Measurements from ENCODE around the gene HINT3.

HINT3 gene

GRCh38 chr6:125959041-125959440 is 2.5 kb downstream of the HINT3 start:
- H3K4me3 ChIP-seq (ENCODE audit: low read depth, low read length, poor library complexity, severe bottlenecking), result no peak overlapping the region
- 0 out of 2 replicates have a peak overlapping the region, but pooled peaks have one; percentile 89 for H3K4me2 ChIP-seq (ENCODE audit: low read length)
- H3K9me2 ChIP-seq (ENCODE audit: low read depth, low read length), result no peaks in the 10 kb centered on the region
- H3K9ac ChIP-seq (ENCODE audit: low read length), result no peak overlapping the region; the same call in 1 of the 2 replicates
- no peaks in the 10 kb centered on the region for H3K36me3 ChIP-seq (ENCODE audit: insufficient read depth, low read length)
- H3K9me3 ChIP-seq (ENCODE audit: low read length), result no peaks in the 10 kb centered on the region
- peaks cover 27% of the 10 kb centered on the region for H3K79me2 ChIP-seq (ENCODE audit: insufficient read depth, low read length)
- no peak overlapping the region for H3K27ac ChIP-seq (ENCODE audit: low read depth, low read length, poor library complexity, severe bottlenecking)
- H3F3A ChIP-seq (ENCODE audit: insufficient read depth, low read length), result no peaks in the 10 kb centered on the region
- no peak overlapping the region for H2AFZ ChIP-seq (ENCODE audit: low read length)
- TF ChIP-seq EZH2 (IDR thresholded peaks at IDR 0.05; ENCODE audit: borderline replicate concordance, low read length) (no peak), CTCF (IDR thresholded peaks at IDR 0.05; ENCODE audit: low read length) (no peak)
- no peaks in the 10 kb centered on the region for H4K20me1 ChIP-seq (ENCODE audit: insufficient read depth, low read length)
- no peaks in the 10 kb centered on the region for H3K27me3 ChIP-seq (ENCODE audit: insufficient read depth, low read length)
- peaks cover 33% of the 10 kb centered on the region for H3K4me1 ChIP-seq (ENCODE audit: insufficient read depth, low read length, severe bottlenecking)

GRCh38 chr6:125961117-125961516 is 4.5 kb downstream of the HINT3 start:
- H3K9me3 ChIP-seq (ENCODE audit: low read length), result no peaks in the 10 kb centered on the region
- H3K79me2 ChIP-seq (ENCODE audit: insufficient read depth, low read length), result peaks cover 37% of the 10 kb centered on the region
- no peak overlapping the region for H3K4me2 ChIP-seq (ENCODE audit: low read length)
- H3K36me3 ChIP-seq (ENCODE audit: insufficient read depth, low read length), result no peaks in the 10 kb centered on the region
- no peaks in the 10 kb centered on the region for H3F3A ChIP-seq (ENCODE audit: insufficient read depth, low read length)
- H3K27ac ChIP-seq (ENCODE audit: low read depth, low read length, poor library complexity, severe bottlenecking), result no peak overlapping the region
- peaks cover 25% of the 10 kb centered on the region for H3K4me1 ChIP-seq (ENCODE audit: insufficient read depth, low read length, severe bottlenecking)
- no peaks in the 10 kb centered on the region for H3K9me2 ChIP-seq (ENCODE audit: low read depth, low read length)
- no peaks in the 10 kb centered on the region for H3K27me3 ChIP-seq (ENCODE audit: insufficient read depth, low read length)
- no peaks in the 10 kb centered on the region; the same call in 1 of the 2 replicates for H4K20me1 ChIP-seq (ENCODE audit: insufficient read depth, low read length)
- no peak overlapping the region for H2AFZ ChIP-seq (ENCODE audit: low read length)
- H3K9ac ChIP-seq (ENCODE audit: low read length), result no peak overlapping the region
- TF ChIP-seq CTCF (IDR thresholded peaks at IDR 0.05; ENCODE audit: low read length) (no peak), EZH2 (IDR thresholded peaks at IDR 0.05; ENCODE audit: borderline replicate concordance, low read length) (no peak)
- H3K4me3 ChIP-seq (ENCODE audit: low read depth, low read length, poor library complexity, severe bottlenecking), result no peak overlapping the region

GRCh38 chr6:125962900-125963497 is 6.4 kb downstream of the HINT3 start:
- peaks cover 16% of the 10 kb centered on the region for H3K4me1 ChIP-seq (ENCODE audit: insufficient read depth, low read length, severe bottlenecking)
- no peaks in the 10 kb centered on the region for H3K9me2 ChIP-seq (ENCODE audit: low read depth, low read length)
- H3K9me3 ChIP-seq (ENCODE audit: low read length), result no peaks in the 10 kb centered on the region
- no peaks in the 10 kb centered on the region for H3K27me3 ChIP-seq (ENCODE audit: insufficient read depth, low read length)
- no peak overlapping the region for H3K9ac ChIP-seq (ENCODE audit: low read length)
- no peaks in the 10 kb centered on the region for H3K36me3 ChIP-seq (ENCODE audit: insufficient read depth, low read length)
- H3K4me3 ChIP-seq (ENCODE audit: low read depth, low read length, poor library complexity, severe bottlenecking), result no peak overlapping the region
- TF ChIP-seq EZH2 (IDR thresholded peaks at IDR 0.05; ENCODE audit: borderline replicate concordance, low read length) (no peak), CTCF (IDR thresholded peaks at IDR 0.05; ENCODE audit: low read length) (no peak)
- no peak overlapping the region for H3K4me2 ChIP-seq (ENCODE audit: low read length)
- peaks cover 31% of the 10 kb centered on the region for H3K79me2 ChIP-seq (ENCODE audit: insufficient read depth, low read length)
- no peaks in the 10 kb centered on the region for H3F3A ChIP-seq (ENCODE audit: insufficient read depth, low read length)
- H2AFZ ChIP-seq (ENCODE audit: low read length), result no peak overlapping the region
- no peak overlapping the region for H3K27ac ChIP-seq (ENCODE audit: low read depth, low read length, poor library complexity, severe bottlenecking)
- no peaks in the 10 kb centered on the region; the same call in 1 of the 2 replicates for H4K20me1 ChIP-seq (ENCODE audit: insufficient read depth, low read length)

All from OCI-LY1 (cell line).